ENCODE measurements around the gene GNG12.

- TF ChIP-seq CTCF (IDR thresholded peaks at IDR 0.05) (no peak), GABPB1 (CRISPR knock-in tag; IDR thresholded peaks at IDR 0.05) (no peak), IRF1 (CRISPR knock-in tag; IDR thresholded peaks at IDR 0.05) (no peak), FOXP1 (CRISPR knock-in tag; IDR thresholded peaks at IDR 0.05; ENCODE audit: borderline replicate concordance) (no peak), MYBL2 (CRISPR knock-in tag; IDR thresholded peaks at IDR 0.05) (no peak), FOXK1 (CRISPR knock-in tag; IDR thresholded peaks at IDR 0.05) (no peak), NR1H2 (CRISPR knock-in tag; IDR thresholded peaks at IDR 0.05) (no peak), STAT6 (CRISPR knock-in tag; conservative IDR thresholded peaks at IDR 0.05; ENCODE audit: low read depth) (no peak), NFYB (CRISPR knock-in tag; conservative IDR thresholded peaks at IDR 0.05; ENCODE audit: low read depth) (no peak)
Observed at GRCh38 chr1:67795179-67795912, 37.9 kb downstream of the GNG12 start.
